Naive thymus-derived CD4-positive, alpha-beta T cell (primary cell): ENCODE results near the gene ATP1A2. TPM values are rescaled to one million over a fixed set of nuclear protein-coding genes. Genes with fewer than 3 reads are reported as not detected.

Experiments used
- ATAC-seq: fragments of 150-1000 bp; cut with Tn5 transposase; 2 replicates; pipeline ENCODE4 v1.10.0; 2021; ENCODE audit warnings: mild to moderate bottlenecking, moderate library complexity
- CTCF ChIA-PET: fragments of 350-600 bp; sonication (Branson Sonifier 250); formaldehyde crosslinking; loops from one replicate; lab custom pipeline; 2021; ENCODE audit warnings: antibody characterized with exemption; lab: Charles Lee
- POLR2A ChIA-PET: fragments of 350-600 bp; sonication (Branson Sonifier 250); formaldehyde crosslinking; loops from one replicate; lab custom pipeline; 2021; ENCODE audit warnings: antibody characterized with exemption, inconsistent platforms; lab: Charles Lee
- DNase-seq, 9 donors: peaks; one replicate each; pipeline versions ENCODE4 v3.0.0 to v3.0.0-alpha.2; 2020 to 2022; ENCODE audit warnings: mixed read lengths in 1 of 9
- H3K27ac ChIP-seq: one replicate; pipeline ENCODE4 v1.7.0; 2013; ENCODE audit warnings: mild to moderate bottlenecking, low read depth, low read length, moderate library complexity
- H3K27me3 ChIP-seq, 2 donors: one replicate each; pipeline ENCODE4 v1.7.0; 2013; ENCODE audit warnings: low read length in 2 of 2, mild to moderate bottlenecking in 2 of 2, moderate library complexity in 2 of 2; ENCODE audit not compliant: control insufficient read depth in 2 of 2, insufficient read depth in 2 of 2
- H3K36me3 ChIP-seq, 3 experiments: 1 replicate in 2 of 3; 2 replicates in 1 of 3; pipeline ENCODE4 v1.7.0; 2013; ENCODE audit warnings: low read length in 3 of 3, mild to moderate bottlenecking in 3 of 3, moderate library complexity in 1 of 3; ENCODE audit not compliant: insufficient read depth in 3 of 3, control insufficient read depth in 2 of 3
- H3K4me1 ChIP-seq, 2 donors: one replicate each; pipeline ENCODE4 v1.7.0; 2013; ENCODE audit warnings: low read length in 2 of 2, mild to moderate bottlenecking in 2 of 2, moderate library complexity in 1 of 2; ENCODE audit not compliant: control insufficient read depth in 2 of 2, insufficient read depth in 2 of 2
- H3K4me3 ChIP-seq: 2 replicates; pipeline ENCODE4 v1.7.0; 2013; ENCODE audit warnings: mild to moderate bottlenecking, low read length
- H3K9me3 ChIP-seq, 3 experiments: 1 replicate in 2 of 3; 2 replicates in 1 of 3; pipeline ENCODE4 v1.7.0; 2013; ENCODE audit warnings: low read length in 3 of 3; ENCODE audit not compliant: control insufficient read depth in 2 of 3
- H3K27ac Mint-ChIP-seq, 9 donors: one replicate each; pipeline ENCODE4 v1.8.0; 2020 to 2022; ENCODE audit warnings: mixed read lengths in 9 of 9, mild to moderate bottlenecking in 8 of 9, moderate library complexity in 5 of 9, inconsistent platforms in 2 of 9
- H3K27me3 Mint-ChIP-seq, 5 donors: one replicate each; pipeline ENCODE4 v1.8.0; 2021 to 2022; ENCODE audit warnings: mixed read lengths in 5 of 5, mild to moderate bottlenecking in 1 of 5
- H3K36me3 Mint-ChIP-seq, 5 donors: one replicate each; pipeline ENCODE4 v1.8.0; 2020 to 2022; ENCODE audit warnings: mixed read lengths in 5 of 5, mild to moderate bottlenecking in 3 of 5, inconsistent platforms in 1 of 5
- H3K4me1 Mint-ChIP-seq, 7 donors: one replicate each; pipeline ENCODE4 v1.8.0; 2020 to 2022; ENCODE audit warnings: mixed read lengths in 7 of 7, mild to moderate bottlenecking in 3 of 7, inconsistent platforms in 1 of 7
- H3K4me3 Mint-ChIP-seq, 10 donors: one replicate each; pipeline ENCODE4 v1.8.0; 2020 to 2022; ENCODE audit warnings: mild to moderate bottlenecking in 10 of 10, mixed read lengths in 10 of 10, moderate library complexity in 6 of 10, inconsistent platforms in 2 of 10
- H3K9me3 Mint-ChIP-seq, 11 donors: one replicate each; pipeline ENCODE4 v1.8.0; 2020 to 2022; ENCODE audit warnings: mixed read lengths in 11 of 11, mild to moderate bottlenecking in 4 of 11, inconsistent platforms in 1 of 11, moderate library complexity in 1 of 11
- intact Hi-C, 2 donors: fragments of 100-400 bp; cut with micrococcal nuclease; formaldehyde crosslinking; loops; one replicate each; pipeline ENCODE4 v1.15.1; 2023
- polyA plus RNA-seq, 2 donors: library from polyadenylated mRNA; unstranded; fragments of 300-500 nt; fragmentation: Illumina TruSeq; gene quantifications; one replicate each; pipeline ENCODE4 v1.2.3, GENCODE V29; 2021
- total RNA-seq, 6 experiments: library from RNA in 5 of 6; stranded (reverse) in 5 of 6; gene quantifications; 1 replicate in 5 of 6; 2 replicates in 1 of 6; pipeline ENCODE4 v1.2.3 and lab custom pipeline; 2021 to 2026

ATP1A2 gene
- total and polyA plus RNA-seq, 7 experiments from 2014 or later: not detected

- ATAC-seq: no peak
- DNase-seq: no peak
- Mint-ChIP-seq H3K9me3 (peaks cover 0 to 2% (median 0%) of the 10 kb centered on the region in 11 donors), H3K4me3 (no peak overlapping the region), H3K27ac (no peak overlapping the region), H3K27me3 (peaks cover 0 to 23% (median 4%) of the 10 kb centered on the region in 5 donors), H3K4me1 (no peaks in the 10 kb centered on the region), H3K36me3 (no peaks in the 10 kb centered on the region)
- Histone ChIP-seq H3K4me3 (no peak overlapping the region), H3K9me3 (no peaks in the 10 kb centered on the region), H3K36me3 (no peaks in the 10 kb centered on the region), H3K27me3 (no peaks in the 10 kb centered on the region), H3K4me1 (no peaks in the 10 kb centered on the region), H3K27ac (no peak overlapping the region)
- ChIA-PET CTCF (no interaction called here), POLR2A (no interaction called here)
- intact Hi-C loops: no loop called here
These were observed 12.4 kb downstream of the ATP1A2 start for GRCh38 chr1:160127865-160128523.

GRCh38 chr1:160128636-160129035 lies 13.1 kb downstream of the ATP1A2 start:
- no peak overlapping the region for H3K27ac Mint-ChIP-seq
- ChIA-PET POLR2A (no interaction called here), CTCF (no interaction called here)
- H3K36me3 Mint-ChIP-seq: no peaks in the 10 kb centered on the region
- Histone ChIP-seq H3K27me3 (no peaks in the 10 kb centered on the region), H3K27ac (no peak overlapping the region), H3K36me3 (no peaks in the 10 kb centered on the region), H3K4me1 (no peaks in the 10 kb centered on the region), H3K9me3 (no peaks in the 10 kb centered on the region), H3K4me3 (no peak overlapping the region)
- peaks cover 0 to 23% (median 4%) of the 10 kb centered on the region in 5 donors for H3K27me3 Mint-ChIP-seq
- H3K4me3 Mint-ChIP-seq: no peak overlapping the region
- ATAC-seq (no peak), DNase-seq (no peak)
- H3K9me3 Mint-ChIP-seq: peaks cover 0 to 2% (median 0%) of the 10 kb centered on the region in 11 donors
- intact Hi-C loops: no loop called here
- H3K4me1 Mint-ChIP-seq: no peaks in the 10 kb centered on the region

GRCh38 chr1:160129046-160129445 lies 13.5 kb downstream of the ATP1A2 start:
- Histone ChIP-seq H3K9me3 (no peaks in the 10 kb centered on the region), H3K27me3 (no peaks in the 10 kb centered on the region), H3K27ac (no peak overlapping the region), H3K4me1 (no peaks in the 10 kb centered on the region), H3K36me3 (no peaks in the 10 kb centered on the region), H3K4me3 (no peak overlapping the region)
- Mint-ChIP-seq H3K4me3 (no peak overlapping the region), H3K27me3 (peaks cover 0 to 23% (median 4%) of the 10 kb centered on the region in 5 donors), H3K27ac (no peak overlapping the region), H3K36me3 (no peaks in the 10 kb centered on the region), H3K9me3 (peaks cover 0 to 2% (median 0%) of the 10 kb centered on the region in 11 donors), H3K4me1 (no peaks in the 10 kb centered on the region)
- ChIA-PET CTCF (no interaction called here), POLR2A (no interaction called here)
- intact Hi-C loops: no loop called here
- ATAC-seq (no peak), DNase-seq (no peak)

- no peak overlapping the region for H3K27ac ChIP-seq
- Mint-ChIP-seq H3K4me3 (no peak overlapping the region), H3K9me3 (peaks cover 0 to 2% (median 0%) of the 10 kb centered on the region in 11 donors), H3K27ac (no peak overlapping the region), H3K4me1 (no peaks in the 10 kb centered on the region), H3K36me3 (no peaks in the 10 kb centered on the region), H3K27me3 (peaks cover 0 to 23% (median 4%) of the 10 kb centered on the region in 5 donors)
- no peak for ATAC-seq
- no peak for DNase-seq
- ChIA-PET POLR2A (no interaction called here), CTCF (no interaction called here)
- H3K9me3 ChIP-seq: no peaks in the 10 kb centered on the region
- intact Hi-C loops: no loop called here
- no peaks in the 10 kb centered on the region for H3K36me3 ChIP-seq
- no peak overlapping the region for H3K4me3 ChIP-seq
- H3K27me3 ChIP-seq: no peaks in the 10 kb centered on the region
- no peaks in the 10 kb centered on the region for H3K4me1 ChIP-seq
These were observed 14.0 kb downstream of the ATP1A2 start for GRCh38 chr1:160129558-160129957.

- no peak overlapping the region for H3K27ac ChIP-seq
- CTCF ChIA-PET: no interaction called here
- no peak for DNase-seq
- no peaks in the 10 kb centered on the region for H3K27me3 ChIP-seq
- Mint-ChIP-seq H3K27me3 (peaks cover 0 to 23% (median 4%) of the 10 kb centered on the region in 5 donors), H3K9me3 (peaks cover 0 to 2% (median 0%) of the 10 kb centered on the region in 11 donors), H3K27ac (no peak overlapping the region), H3K4me1 (no peaks in the 10 kb centered on the region), H3K36me3 (no peaks in the 10 kb centered on the region), H3K4me3 (no peak overlapping the region)
- ATAC-seq: no peak
- no peak overlapping the region for H3K4me3 ChIP-seq
- intact Hi-C loops: no loop called here
- H3K9me3 ChIP-seq: no peaks in the 10 kb centered on the region
- POLR2A ChIA-PET: no interaction called here
- no peaks in the 10 kb centered on the region for H3K36me3 ChIP-seq
- no peaks in the 10 kb centered on the region for H3K4me1 ChIP-seq
These were observed 14.4 kb downstream of the ATP1A2 start for GRCh38 chr1:160129966-160130365.

- no peaks in the 10 kb centered on the region for H3K27me3 ChIP-seq
- CTCF ChIA-PET: interaction anchor here (0.7 kb wide), 1 partner anchor 158 kb away, joined by 3 read pairs; no protein-coding TSS in a partner anchor
- Mint-ChIP-seq H3K36me3 (no peaks in the 10 kb centered on the region), H3K4me1 (peaks cover 0 to 2% (median 0%) of the 10 kb centered on the region in 7 donors), H3K27ac (no peak overlapping the region), H3K9me3 (peaks cover 0 to 2% (median 0%) of the 10 kb centered on the region in 11 donors), H3K4me3 (no peak overlapping the region), H3K27me3 (peaks cover 0 to 23% (median 4%) of the 10 kb centered on the region in 5 donors)
- no peak for DNase-seq
- H3K27ac ChIP-seq: no peak overlapping the region
- no peak for ATAC-seq
- POLR2A ChIA-PET: no interaction called here
- H3K4me1 ChIP-seq: no peaks in the 10 kb centered on the region
- no peak overlapping the region for H3K4me3 ChIP-seq
- no peaks in the 10 kb centered on the region for H3K36me3 ChIP-seq
- intact Hi-C loops: no loop called here
- no peaks in the 10 kb centered on the region for H3K9me3 ChIP-seq
These were observed 14.9 kb downstream of the ATP1A2 start for GRCh38 chr1:160130486-160130885.

- ChIA-PET POLR2A (no interaction called here), CTCF (interaction anchor here (0.7 kb wide), 1 partner anchor 158 kb away, joined by 3 read pairs; no protein-coding TSS in a partner anchor)
- Histone ChIP-seq H3K27me3 (no peaks in the 10 kb centered on the region), H3K27ac (no peak overlapping the region), H3K4me3 (no peak overlapping the region), H3K9me3 (no peaks in the 10 kb centered on the region), H3K4me1 (no peaks in the 10 kb centered on the region), H3K36me3 (no peaks in the 10 kb centered on the region)
- no peak for DNase-seq
- ATAC-seq: no peak
- Mint-ChIP-seq H3K9me3 (peaks cover 0 to 2% (median 0%) of the 10 kb centered on the region in 11 donors), H3K27me3 (peaks cover 0 to 23% (median 4%) of the 10 kb centered on the region in 5 donors), H3K36me3 (no peaks in the 10 kb centered on the region), H3K4me3 (no peak overlapping the region), H3K27ac (no peak overlapping the region), H3K4me1 (peaks cover 0 to 2% (median 0%) of the 10 kb centered on the region in 7 donors)
- intact Hi-C loops: no loop called here
These were observed 15.4 kb downstream of the ATP1A2 start for GRCh38 chr1:160130939-160131338.
